Activated CD8-positive, alpha-beta memory T cell treated with anti-CD3 and anti-CD28 coated beads for 36 hours (primary cell): ENCODE measurements around the gene INHA. TPM values are rescaled to one million over a fixed set of nuclear protein-coding genes. Genes with fewer than 3 reads are reported as not detected.

Experiments
- CTCF ChIA-PET: fragments of 350-600 bp; sonication (Branson Sonifier 250); formaldehyde crosslinking; loops from one replicate; lab custom pipeline; 2021; ENCODE audit warnings: antibody characterized with exemption; lab: Charles Lee
- POLR2A ChIA-PET: fragments of 350-600 bp; sonication (Branson Sonifier 250); formaldehyde crosslinking; loops from one replicate; lab custom pipeline; 2021; ENCODE audit warnings: antibody characterized with exemption; lab: Charles Lee
- total RNA-seq, 2 experiments: library from RNA; stranded (reverse); gene quantifications; one replicate each; pipeline ENCODE4 v1.2.3, GENCODE V29; 2021

INHA gene
- total RNA-seq, 2 experiments from 2014 or later = not detected

GRCh38 chr2:219581346-219581745 lies 9.2 kb downstream of the INHA start:
- ChIA-PET POLR2A (no interaction called here), CTCF (interaction anchor here (1.0 kb wide), 1 partner anchor 21 kb away, joined by 3 read pairs; no protein-coding TSS in a partner anchor)

- ChIA-PET CTCF (no interaction called here), POLR2A (no interaction called here)
Observed at GRCh38 chr2:219591091-219591490, 19.0 kb downstream of the INHA start.

DNA sequence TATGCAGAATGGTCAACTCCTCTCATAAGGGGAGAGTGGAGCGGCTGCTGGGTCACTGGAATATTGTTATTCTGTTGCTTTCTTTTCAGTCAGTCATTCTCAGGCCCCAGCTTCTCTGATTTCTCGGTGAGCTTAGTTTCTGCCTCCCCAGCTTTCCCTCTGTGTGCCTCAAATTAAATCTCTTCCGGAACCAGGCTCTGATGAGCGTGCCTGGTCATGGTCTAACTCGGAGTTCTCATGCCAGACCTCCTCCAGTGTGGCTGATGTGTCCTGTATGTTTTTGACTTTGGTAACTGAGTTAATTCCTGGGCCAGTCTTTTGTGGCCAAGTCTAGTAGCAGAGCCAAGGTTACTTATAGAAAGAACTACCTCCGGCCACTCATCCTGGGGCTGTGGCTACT lies 20.6 kb downstream of the INHA start:
- POLR2A ChIA-PET = no interaction called here
- CTCF ChIA-PET = interaction anchor here (0.5 kb wide), 1 partner anchor 481 kb away, joined by 3 read pairs; no protein-coding TSS in a partner anchor

GRCh38 chr2:219593154-219593553 lies 21.0 kb downstream of the INHA start:
- POLR2A ChIA-PET = no interaction called here
- CTCF ChIA-PET = no interaction called here

DNA sequence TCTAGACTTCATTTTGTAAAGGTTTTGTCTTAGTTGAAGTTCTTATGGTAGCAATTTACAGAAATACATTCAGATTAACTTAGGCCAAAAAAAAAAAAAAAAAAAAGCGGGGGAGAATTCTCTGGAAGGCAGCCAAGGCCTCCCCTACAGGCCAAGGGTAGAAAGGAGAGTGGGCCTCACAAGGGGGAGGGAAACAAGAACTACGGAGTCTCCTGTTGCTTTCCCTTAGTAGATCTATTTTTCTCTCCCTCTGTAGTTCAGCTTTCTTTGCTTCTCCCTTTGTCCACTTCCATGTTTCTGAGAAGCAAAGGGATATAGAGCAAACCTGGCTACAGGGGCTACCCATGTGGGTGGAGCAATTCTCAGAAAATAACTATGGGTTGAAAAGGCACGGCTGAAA lies 23.1 kb downstream of the INHA start:
- CTCF ChIA-PET = interaction anchor here (0.8 kb wide), 1 partner anchor 54 kb away, joined by 3 read pairs; no protein-coding TSS in a partner anchor
- POLR2A ChIA-PET = no interaction called here

- ChIA-PET CTCF (interaction anchor here (0.9 to 2.4 kb wide), 5 partner anchors 10 to 67 kb away, joined by 3 to 8 read pairs (median 3); partner anchors contain the start of genes CHPF and TMEM198), POLR2A (interaction anchor here (0.6 to 1.1 kb wide), 2 partner anchors 53 to 204 kb away, joined by 4 to 5 read pairs; partner anchors contain the start of genes CHPF and TMEM198)
Observed at GRCh38 chr2:219596954-219597551, 24.9 kb downstream of the INHA start.

DNA sequence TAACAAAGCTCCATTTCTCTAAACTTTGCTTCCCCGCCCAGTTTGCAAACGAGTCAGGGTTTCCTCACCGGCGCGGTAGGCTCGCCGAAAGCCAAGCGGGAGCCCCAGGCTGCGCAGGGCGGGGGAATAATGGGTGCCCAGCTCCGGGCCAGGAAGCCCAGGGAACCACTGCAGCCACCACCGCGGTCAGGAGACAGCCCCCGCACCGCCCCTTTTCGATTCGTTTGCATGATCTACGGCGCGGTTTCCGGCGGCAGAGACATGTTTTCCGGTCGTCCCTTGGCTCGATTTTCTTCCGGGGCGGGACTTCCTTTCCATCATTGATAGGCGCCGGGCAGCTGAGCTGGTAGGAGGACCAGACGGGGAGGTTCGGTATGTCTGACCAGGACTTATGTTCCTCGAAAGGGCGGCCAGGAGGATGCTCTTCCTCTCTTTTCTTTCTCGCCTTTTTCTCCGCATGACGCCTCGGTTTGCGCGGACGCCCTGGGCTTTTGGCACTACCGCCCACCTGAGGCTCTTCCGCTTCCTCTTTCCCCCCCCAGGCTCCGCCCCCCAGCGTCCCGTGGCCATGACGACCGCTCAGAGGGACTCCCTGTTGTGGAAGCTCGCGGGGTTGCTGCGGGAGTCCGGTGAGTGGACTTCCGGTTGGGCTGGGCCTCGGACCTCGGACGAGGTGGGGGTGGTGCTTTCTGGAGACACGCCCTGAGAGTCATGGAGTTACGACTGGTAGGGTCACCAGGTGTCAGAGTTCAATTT lies 25.6 kb downstream of the INHA start, which contains the start of gene STK11IP:
Gene STK11IP, plus strand, starts transcription at position 306 of the 756 bp plus-strand sequence. Its CDS starts 263 bp downstream, at position 569.
- POLR2A ChIA-PET = interaction anchor here (0.6 to 1.1 kb wide), 4 partner anchors 19 to 205 kb away, joined by 3 to 5 read pairs (median 4); partner anchors contain the start of genes CHPF and TMEM198
- CTCF ChIA-PET = interaction anchor here (0.7 to 2.4 kb wide), 6 partner anchors 10 to 88 kb away, joined by 3 to 8 read pairs (median 3); partner anchors contain the start of genes CHPF and TMEM198

- ChIA-PET CTCF (interaction anchor here (0.7 to 2.4 kb wide), 4 partner anchors 9 to 88 kb away, joined by 3 to 8 read pairs (median 3); partner anchors contain the start of genes CHPF and TMEM198), POLR2A (interaction anchor here (0.6 kb wide), 2 partner anchors 20 to 114 kb away, joined by 3 to 4 read pairs; no protein-coding TSS in a partner anchor)
Observed at GRCh38 chr2:219598308-219599078, 26.4 kb downstream of the INHA start.

- CTCF ChIA-PET = no interaction called here
- POLR2A ChIA-PET = no interaction called here
Observed at GRCh38 chr2:219603771-219604170, 31.7 kb downstream of the INHA start.

DNA sequence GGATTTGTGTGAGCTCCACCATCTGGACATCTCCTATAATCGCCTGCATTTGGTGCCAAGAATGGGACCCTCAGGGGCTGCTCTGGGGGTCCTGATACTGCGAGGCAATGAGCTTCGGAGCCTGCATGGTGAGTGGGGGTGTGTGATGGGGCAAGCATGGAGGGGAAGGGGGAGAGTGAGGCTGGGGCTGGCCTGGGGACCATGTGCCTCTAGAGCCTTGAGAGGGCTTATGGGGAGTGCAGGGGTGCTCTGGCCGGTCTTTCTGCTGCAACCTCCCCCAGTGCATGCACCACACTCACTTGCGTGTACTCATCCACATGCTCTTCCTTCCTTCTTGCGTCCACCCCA lies 33.5 kb downstream of the INHA start:
- ChIA-PET POLR2A (no interaction called here), CTCF (no interaction called here)

DNA sequence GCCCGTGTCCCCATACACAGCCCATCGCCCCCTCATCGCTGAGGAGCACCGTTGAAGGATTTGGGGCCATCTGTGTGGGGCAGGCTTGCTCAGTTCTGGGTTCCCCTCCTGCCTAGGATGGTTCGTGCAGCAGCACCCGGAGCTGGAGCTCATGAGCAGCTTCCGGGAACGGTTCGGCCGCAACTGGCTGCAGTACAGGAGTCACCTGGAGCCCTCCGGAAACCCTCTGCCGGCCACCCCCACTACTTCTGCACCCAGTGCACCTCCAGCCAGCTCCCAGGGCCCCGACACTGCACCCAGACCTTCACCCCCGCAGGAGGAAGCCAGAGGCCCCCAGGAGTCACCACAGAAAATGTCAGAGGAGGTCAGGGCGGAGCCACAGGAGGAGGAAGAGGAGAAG lies 35.8 kb downstream of the INHA start:
- CTCF ChIA-PET = interaction anchor here (1.0 kb wide), 1 partner anchor 10 kb away, joined by 3 read pairs; the partner anchor contains the start of gene STK11IP

GRCh38 chr2:219608399-219608964 lies 36.4 kb downstream of the INHA start:
- CTCF ChIA-PET = no interaction called here
- POLR2A ChIA-PET = no interaction called here

More for the DNA sequence above, 35.8 kb downstream of the INHA start:
- POLR2A ChIA-PET = no interaction called here

DNA sequence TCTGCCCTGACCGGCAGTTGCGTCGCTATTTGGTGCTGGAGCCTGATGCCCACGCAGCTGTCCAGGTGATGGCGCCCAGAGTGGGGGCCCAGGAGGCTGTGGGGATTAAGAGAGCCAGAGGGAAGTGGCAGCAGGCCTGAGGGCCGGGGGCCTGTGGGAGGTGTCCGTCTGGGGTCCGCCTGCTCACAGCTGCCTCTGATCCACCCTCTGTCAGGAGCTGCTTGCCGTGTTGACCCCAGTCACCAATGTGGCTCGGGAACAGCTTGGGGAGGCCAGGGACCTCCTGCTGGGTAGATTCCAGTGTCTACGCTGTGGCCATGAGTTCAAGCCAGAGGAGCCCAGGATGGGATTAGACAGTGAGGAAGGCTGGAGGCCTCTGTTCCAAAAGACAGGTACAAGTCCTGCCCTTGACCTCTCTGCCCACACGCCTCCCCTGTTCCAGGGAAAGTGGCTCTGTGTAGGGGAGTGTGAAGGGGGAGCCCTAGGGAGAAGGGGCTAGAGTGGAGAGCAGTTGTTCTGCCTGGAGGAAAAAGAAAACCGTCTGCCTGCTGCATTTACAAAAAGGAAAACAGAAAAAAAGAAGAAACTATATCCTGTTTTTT lies 37.1 kb downstream of the INHA start:
- CTCF ChIA-PET = no interaction called here

GRCh38 chr2:219611306-219611705 lies 39.2 kb downstream of the INHA start:
- POLR2A ChIA-PET = no interaction called here
- CTCF ChIA-PET = no interaction called here

More for the DNA sequence above, 37.1 kb downstream of the INHA start:
- POLR2A ChIA-PET = interaction anchor here (0.6 kb wide), 1 partner anchor 20 kb away, joined by 3 read pairs; no protein-coding TSS in a partner anchor

GRCh38 chr2:219611866-219612576 lies 39.9 kb downstream of the INHA start:
- POLR2A ChIA-PET = no interaction called here

DNA sequence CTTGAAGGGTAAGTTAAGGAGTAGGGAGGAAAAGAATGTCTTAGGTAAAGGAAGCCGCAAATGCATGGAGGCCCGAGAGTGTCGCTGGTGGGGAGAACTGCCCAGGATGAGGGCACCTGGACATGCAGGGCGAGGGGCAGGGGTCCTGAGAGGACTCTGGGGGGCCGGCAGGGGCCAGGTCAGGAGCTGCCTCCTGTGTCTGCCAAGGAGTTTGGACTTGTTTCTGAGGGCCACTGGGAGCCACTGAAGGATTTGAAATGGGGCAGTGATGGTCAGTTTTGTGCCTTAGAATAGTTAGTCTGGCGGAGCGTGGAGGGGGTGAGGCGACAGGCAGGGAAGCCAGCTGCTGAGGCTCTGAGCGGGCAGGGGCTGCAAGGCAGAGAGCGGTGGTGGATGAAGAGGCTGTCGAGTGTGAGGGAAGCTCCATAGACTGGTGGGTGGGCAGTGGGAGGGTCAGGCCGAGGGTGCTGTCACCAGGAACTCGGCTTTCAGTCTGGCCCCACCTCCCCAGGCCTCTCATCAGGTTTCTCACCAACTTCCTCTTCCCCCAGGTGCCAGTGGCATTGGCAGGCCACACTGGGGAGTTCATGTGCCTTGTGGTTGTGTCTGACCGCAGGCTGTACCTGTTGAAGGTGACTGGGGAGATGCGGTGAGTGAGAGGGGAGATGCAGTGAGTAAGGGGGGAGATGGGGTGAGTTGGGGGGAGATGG lies 40.6 kb downstream of the INHA start:
- ChIA-PET POLR2A (no interaction called here), CTCF (no interaction called here)

More at GRCh38 chr2:219611866-219612576, 39.9 kb downstream of the INHA start:
- CTCF ChIA-PET = no interaction called here

DNA sequence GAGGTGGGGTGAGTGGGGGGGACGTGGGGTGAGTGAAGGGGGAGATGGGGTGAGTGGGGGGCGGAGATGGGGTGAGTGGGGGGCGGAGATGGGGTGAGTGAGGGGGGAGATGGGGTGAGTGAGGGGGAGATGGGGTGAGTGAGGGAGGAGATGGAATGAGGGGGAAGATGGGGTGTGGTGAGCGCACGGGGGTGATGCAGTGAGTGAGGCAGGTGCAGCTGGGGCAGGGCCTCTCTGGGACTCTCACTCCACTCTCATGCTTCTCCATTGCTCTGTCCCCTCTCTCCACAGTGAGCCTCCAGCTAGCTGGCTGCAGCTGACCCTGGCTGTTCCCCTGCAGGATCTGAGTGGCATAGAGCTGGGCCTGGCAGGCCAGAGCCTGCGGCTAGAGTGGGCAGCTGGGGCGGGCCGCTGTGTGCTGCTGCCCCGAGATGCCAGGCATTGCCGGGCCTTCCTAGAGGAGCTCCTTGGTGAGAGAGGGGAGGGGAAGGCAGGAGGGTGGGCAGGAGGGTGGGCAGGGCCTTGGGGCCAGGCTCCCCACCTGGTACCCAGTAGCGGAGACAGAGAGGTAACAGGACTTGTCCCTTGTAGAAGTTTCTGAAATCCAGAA lies 41.5 kb downstream of the INHA start:
- POLR2A ChIA-PET = no interaction called here
- CTCF ChIA-PET = no interaction called here
